Measurements from ENCODE around the gene PYCR2. TPM values are rescaled to one million over a fixed set of nuclear protein-coding genes. Genes with fewer than 3 reads are reported as not detected.

PYCR2 gene
- total and polyA plus RNA-seq, 2 of the 8 experiments (the other 6 are each of a cell fraction or from before 2014, with no cell fraction given), result 79.3 to 84.6 TPM

DNA sequence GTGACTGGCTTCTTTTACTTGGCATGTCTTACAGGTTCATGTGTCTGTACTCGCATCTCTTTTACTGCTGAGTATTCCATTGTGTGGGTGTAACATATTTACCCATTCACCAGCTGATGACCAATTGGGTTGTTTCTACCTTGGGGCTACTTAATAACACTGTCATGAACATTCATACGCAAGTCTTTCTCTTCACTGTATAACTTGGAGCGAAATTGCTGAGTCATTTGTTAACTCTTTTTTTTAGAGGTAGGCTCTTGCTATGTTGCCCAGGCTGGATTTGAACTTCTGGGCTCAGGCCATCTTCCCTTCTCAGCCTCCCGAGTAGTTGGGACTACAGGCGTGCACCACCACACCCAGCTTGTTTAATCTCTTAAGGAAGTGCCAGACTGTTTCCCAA is 6.5 kb downstream of the PYCR2 start:
- H2BK20ac ChIP-seq (ENCODE audit: low read length), result no peak overlapping the region
- no peak for FAIRE-seq
- no peaks in the 10 kb centered on the region for H3K27me3 ChIP-seq (replicated peaks in 1 of 4; ENCODE audit: control insufficient read depth in 3 of 4, extremely low read depth in 1 of 4, insufficient read depth in 3 of 4, low read length in 3 of 4)

More for the DNA sequence above, 6.5 kb downstream of the PYCR2 start:
- H3K79me2 ChIP-seq (ENCODE audit: control insufficient read depth in 1 of 2, insufficient read depth in 2 of 2, low read length in 2 of 2), result peaks cover 0 to 6% of the 10 kb centered on the region in 2 experiments; a peak in 2 of 4 replicates
- no peak overlapping the region for H2BK15ac ChIP-seq (ENCODE audit: low read length)
- H4K20me1 ChIP-seq (replicated peaks in 1 of 2; ENCODE audit: control insufficient read depth in 1 of 2, insufficient read depth in 2 of 2, low read length in 2 of 2), result peaks cover 2 to 3% of the 10 kb centered on the region in 2 experiments
- ChIA-PET POLR2A (ENCODE audit: partially characterized antibody) (interaction anchor here (1.1 to 1.8 kb wide), 5 partner anchors 14 to 64 kb away, joined by 3 to 5 read pairs (median 3); no protein-coding TSS in a partner anchor), CTCF (ENCODE audit: partially characterized antibody) (interaction anchor here (0.6 to 3.0 kb wide), 6 partner anchors 11 to 443 kb away, joined by 3 to 10 read pairs (median 3); no protein-coding TSS in a partner anchor)
- no peak overlapping the region for H3K56ac ChIP-seq (replicated peaks; ENCODE audit: insufficient read length, low read depth, low read length)
- H3K14ac ChIP-seq (ENCODE audit: insufficient read length), result no peak overlapping the region
- no peak for DNase-seq (ENCODE audit: low read depth in 1 of 2, low spot score in 2 of 2)
- no peak overlapping the region for H4K91ac ChIP-seq (replicated peaks; ENCODE audit: insufficient read length, low read length)
- H3K23ac ChIP-seq (ENCODE audit: insufficient read length), result no peak overlapping the region
- no peak overlapping the region for H3K27ac ChIP-seq (ENCODE audit: low read depth, low read length)
- H3K9me3 ChIP-seq (ENCODE audit: insufficient read depth in 2 of 2, low read depth in 1 of 2, low read length in 1 of 2), result no peaks in the 10 kb centered on the region
- no peaks in the 10 kb centered on the region for H3K23me2 ChIP-seq (ENCODE audit: low read depth, low read length)
- peaks cover 0 to 2% (median under 1%) of the 10 kb centered on the region in 4 experiments; a peak in 3 of 7 replicates for H3K4me1 ChIP-seq (replicated peaks in 1 of 4; ENCODE audit: control insufficient read depth in 3 of 4, insufficient read depth in 4 of 4, low read length in 3 of 4)
- no peak overlapping the region for H2AFZ ChIP-seq (ENCODE audit: low read length)
- 93% methylated on average over 5 of the region's 5 CpGs; no CpG with 5 or more reads in 1 of the 2 experiments for WGBS, 2 experiments (ENCODE audit: extremely low coverage in 1 of 2, insufficient coverage in 1 of 2, insufficient read length in 1 of 2, insufficient replicate concordance in 2 of 2, low coverage in 1 of 2, low lambda C conversion rate in 2 of 2, missing lambda C conversion rate in 1 of 2)
- no peak overlapping the region for H2BK12ac ChIP-seq (ENCODE audit: low read depth, low read length)
- no peak overlapping the region for H2BK5ac ChIP-seq (ENCODE audit: low read depth, low read length)
- no peak overlapping the region for H4K8ac ChIP-seq (ENCODE audit: extremely low read depth, insufficient read depth, low read length)
- no peak overlapping the region for H4K5ac ChIP-seq (ENCODE audit: insufficient read length, low read depth, low read length)
- H3K36me3 ChIP-seq (ENCODE audit: control insufficient read depth in 2 of 4, insufficient read depth in 4 of 4, low read length in 3 of 4), result peaks cover 9 to 45% (median 24%) of the 10 kb centered on the region in 4 experiments; a peak in 7 of 8 replicates
- H3K4me3 ChIP-seq (ENCODE audit: extremely low read depth in 1 of 4, insufficient read depth in 2 of 4, low read depth in 3 of 4, low read length in 4 of 4), result no peak overlapping the region
- H2AK5ac ChIP-seq (ENCODE audit: low read depth, low read length), result no peak overlapping the region
- H3K4me2 ChIP-seq (ENCODE audit: insufficient read depth in 1 of 2, low read depth in 2 of 2, low read length in 2 of 2), result no peak overlapping the region
- TF ChIP-seq SIN3A (conservative IDR thresholded peaks at IDR 0.05 in 1 of 2, IDR thresholded peaks at IDR 0.05 in 1 of 2; ENCODE audit: low read depth in 1 of 2, low read length in 2 of 2) (no peak), MAFK (IDR thresholded peaks at IDR 0.05; ENCODE audit: low read depth, low read length) (peak; percentile 30; the same call in 1 of the 2 replicates), BACH1 (IDR thresholded peaks at IDR 0.05; ENCODE audit: low read length) (peak; percentile 45; the same call in 1 of the 2 replicates), YY1 (IDR thresholded peaks at IDR 0.05; ENCODE audit: low read depth, low read length) (no peak)
- H3K79me1 ChIP-seq (ENCODE audit: low read depth, low read length), result peaks cover 11% of the 10 kb centered on the region
- H3K4ac ChIP-seq (replicated peaks; ENCODE audit: insufficient read length, low read depth, low read length), result no peak overlapping the region
- H2BK120ac ChIP-seq (replicated peaks; ENCODE audit: low read depth, low read length), result no peak overlapping the region
- no peak overlapping the region for H3K9ac ChIP-seq (replicated peaks in 1 of 4; ENCODE audit: extremely low read depth in 1 of 4, low read depth in 3 of 4, low read length in 3 of 4)
- no peak overlapping the region for H3K18ac ChIP-seq (ENCODE audit: extremely low read depth, low read length)
